Endothelial cell of umbilical vein (primary cell): Measurements from ENCODE around the gene SFRP2. TPM values are rescaled to one million over a fixed set of nuclear protein-coding genes. Genes with fewer than 3 reads are reported as not detected.

Experiments
- BruUV-seq: library from RNA; stranded (reverse); fragments of 400-500 nt; replicated peaks from 2 replicates; lab custom pipeline; 2021; lab: Mats Ljungman, UMichigan
- CTCF ChIA-PET: fragments of 300-600, 350-600 bp; sonication (Branson Sonifier 250); formaldehyde crosslinking; loops from one replicate; lab custom pipeline; 2021; ENCODE audit warnings: antibody characterized with exemption, inconsistent platforms; lab: Charles Lee
- POLR2A ChIA-PET: fragments of 300-600, 350-600 bp; sonication (Branson Sonifier 250); formaldehyde crosslinking; loops from one replicate; lab custom pipeline; 2021; ENCODE audit warnings: antibody characterized with exemption, inconsistent platforms; lab: Charles Lee
- DNase-seq: peaks from one replicate; pipeline ENCODE4 v3.0.0-alpha.2; 2011; ENCODE audit warnings: low read depth, low spot score
- FAIRE-seq: peaks from 2 replicates; lab custom pipeline; 2011; peaks lifted over from hg19 to GRCh38; lab: Jason Lieb, UNC
- H2AFZ ChIP-seq: 2 replicates; pipeline ENCODE4 v1.6.0; 2012; ENCODE audit warnings: low read depth, low read length, control low read depth, inconsistent platforms
- H3K27ac ChIP-seq: 2 replicates; pipeline ENCODE4 v1.5.1; 2011; ENCODE audit warnings: low read depth, mild to moderate bottlenecking, control low read depth, low read length, moderate library complexity; ENCODE audit not compliant: insufficient read depth
- H3K27me3 ChIP-seq, 2 experiments: 2 replicates each; pipeline versions ENCODE4 v1.6.0 to v1.6.1; 2011; ENCODE audit warnings: low read length in 2 of 2, mixed read lengths in 1 of 2; ENCODE audit not compliant: control insufficient read depth in 2 of 2, insufficient read depth in 2 of 2
- H3K36me3 ChIP-seq, 2 experiments: 2 replicates in 1 of 2; 3 replicates in 1 of 2; pipeline ENCODE4 v1.5.1; 2011; ENCODE audit warnings: low read length in 2 of 2, mild to moderate bottlenecking in 1 of 2, moderate library complexity in 1 of 2; ENCODE audit not compliant: control insufficient read depth in 2 of 2, insufficient read depth in 2 of 2; ENCODE audit errors: extremely low read depth in 1 of 2
- H3K4me1 ChIP-seq: 3 replicates; pipeline ENCODE4 v1.5.1; 2011; ENCODE audit warnings: mild to moderate bottlenecking, low read length; ENCODE audit not compliant: control insufficient read depth, insufficient read depth; ENCODE audit errors: extremely low read depth
- H3K4me2 ChIP-seq: 2 replicates; pipeline ENCODE4 v1.6.1; 2011; ENCODE audit warnings: low read length, control low read depth, mixed read lengths; ENCODE audit not compliant: insufficient read depth
- H3K4me3 ChIP-seq, 3 experiments: fragments of 200-600 bp in 1 of 3; sonication (generic), shearing (Covaris generic) in 1 of 3; replicated peaks in 1 of 3; 2 replicates each; pipeline ENCODE4 v1.5.1; 2011 to 2016; ENCODE audit warnings: control low read depth in 3 of 3, low read length in 3 of 3, mild to moderate bottlenecking in 2 of 3, inconsistent platforms in 1 of 3, low read depth in 1 of 3, moderate library complexity in 1 of 3; ENCODE audit not compliant: insufficient read depth in 1 of 3
- H3K79me2 ChIP-seq: 2 replicates; pipeline ENCODE4 v1.6.0; 2012; ENCODE audit warnings: low read length, inconsistent platforms; ENCODE audit not compliant: control insufficient read depth, insufficient read depth
- H3K9ac ChIP-seq: replicated peaks from 2 replicates; pipeline ENCODE3; 2011; ENCODE audit warnings: low read length, control low read depth; ENCODE audit not compliant: insufficient read depth; ENCODE audit errors: extremely low read depth
- H3K9me1 ChIP-seq: replicated peaks from 3 replicates; pipeline ENCODE4 v1.6.0; 2011; ENCODE audit warnings: mild to moderate bottlenecking, low read length; ENCODE audit not compliant: control insufficient read depth, insufficient read depth; ENCODE audit errors: extremely low read depth
- H3K9me3 ChIP-seq: replicated peaks from 2 replicates; pipeline ENCODE4 v1.5.1; 2012; ENCODE audit warnings: low read length, inconsistent platforms; ENCODE audit not compliant: control insufficient read depth, insufficient read depth
- H4K20me1 ChIP-seq: replicated peaks from 2 replicates; pipeline ENCODE3; 2011; ENCODE audit warnings: mild to moderate bottlenecking, low read length; ENCODE audit not compliant: control insufficient read depth, insufficient read depth; ENCODE audit errors: extremely low read depth
- EZH2 ChIP-seq: IDR thresholded peaks from 2 replicates; pipeline ENCODE4 v1.6.1; 2012; ENCODE audit warnings: borderline replicate concordance, low read depth, mild to moderate bottlenecking, moderate library complexity, low read length, inconsistent platforms; ENCODE audit not compliant: severe bottlenecking
- FOS ChIP-seq: IDR thresholded peaks from 2 replicates; pipeline ENCODE4 v1.6.1; 2011; ENCODE audit warnings: mild to moderate bottlenecking, low read length, moderate library complexity, borderline replicate concordance; ENCODE audit not compliant: insufficient read depth
- GATA2 ChIP-seq: IDR thresholded peaks from 2 replicates; pipeline ENCODE4 v1.7.0; 2011; ENCODE audit warnings: low read depth, mild to moderate bottlenecking, moderate library complexity, mixed read lengths, low read length; ENCODE audit not compliant: insufficient read length, insufficient read depth
- JUN ChIP-seq: IDR thresholded peaks from 2 replicates; pipeline ENCODE4 v1.6.1; 2011; ENCODE audit warnings: borderline replicate concordance, low read depth; ENCODE audit not compliant: insufficient read length, insufficient read depth
- MYC ChIP-seq: IDR thresholded peaks from one replicate; pipeline ENCODE4 v1.6.1; 2011; ENCODE audit warnings: mild to moderate bottlenecking, low read depth, low read length
- POLR2A ChIP-seq: IDR thresholded peaks from 2 replicates; pipeline ENCODE4 v1.6.1; 2012; ENCODE audit warnings: low read depth, mild to moderate bottlenecking, control low read depth, low read length
- POLR2AphosphoS5 ChIP-seq: IDR thresholded peaks from 2 replicates; pipeline ENCODE4 v1.6.1; 2012; ENCODE audit warnings: low read depth, mild to moderate bottlenecking, control low read depth, low read length, moderate library complexity; ENCODE audit not compliant: insufficient read depth
- dilution Hi-C: fragments of 300-500 bp; cut with MboI; formaldehyde crosslinking; loops from one replicate; pipeline ENCODE4 v1.15.0; 2019; ENCODE audit warnings: low sequenced_read_pairs; ENCODE audit not compliant: extremely low pct_ligation_motif_present
- intact Hi-C: fragments of 100-400 bp; cut with micrococcal nuclease; formaldehyde crosslinking; loops from one replicate; pipeline ENCODE4 v1.10.0; 2022
- polyA plus RNA-seq, 4 experiments: library from polyadenylated mRNA; depleted of rRNA in 3 of 4; stranded (reverse) in 3 of 4; unstranded in 1 of 4; fragments of >200 nt; gene quantifications; 2 replicates each; pipeline versions ENCODE4 v1.2.1 to v1.2.3, GENCODE V29; 2011 to 2012; ENCODE audit warnings: missing spikeins in 1 of 4
- total RNA-seq: library from RNA; stranded (reverse); gene quantifications from 2 replicates; pipeline ENCODE4 v1.2.3, GENCODE V29; 2021
- TF ChIP-seq, protein P1 (sequence below), 2 donors: IDR thresholded peaks; 1 replicate in 1 of 2; 2 replicates in 1 of 2; pipeline ENCODE4 v1.5.1; 2011; ENCODE audit warnings: low read length in 2 of 2, mild to moderate bottlenecking in 2 of 2, moderate library complexity in 2 of 2, control low read depth in 1 of 2, inconsistent platforms in 1 of 2, low read depth in 1 of 2; ENCODE audit not compliant: insufficient read depth in 1 of 2; ENCODE audit errors: extremely low read depth in 1 of 2
- TF ChIP-seq, protein P2 (sequence below): IDR thresholded peaks from 2 replicates; pipeline ENCODE4 v1.6.1; 2011; ENCODE audit not compliant: insufficient read depth, insufficient read length

SFRP2 gene
- total and polyA plus RNA-seq, 2 donors (not counting 3 experiments of a cell fraction or from before 2014, with no cell fraction given), result 0.04 TPM; not detected in 1

DNA sequence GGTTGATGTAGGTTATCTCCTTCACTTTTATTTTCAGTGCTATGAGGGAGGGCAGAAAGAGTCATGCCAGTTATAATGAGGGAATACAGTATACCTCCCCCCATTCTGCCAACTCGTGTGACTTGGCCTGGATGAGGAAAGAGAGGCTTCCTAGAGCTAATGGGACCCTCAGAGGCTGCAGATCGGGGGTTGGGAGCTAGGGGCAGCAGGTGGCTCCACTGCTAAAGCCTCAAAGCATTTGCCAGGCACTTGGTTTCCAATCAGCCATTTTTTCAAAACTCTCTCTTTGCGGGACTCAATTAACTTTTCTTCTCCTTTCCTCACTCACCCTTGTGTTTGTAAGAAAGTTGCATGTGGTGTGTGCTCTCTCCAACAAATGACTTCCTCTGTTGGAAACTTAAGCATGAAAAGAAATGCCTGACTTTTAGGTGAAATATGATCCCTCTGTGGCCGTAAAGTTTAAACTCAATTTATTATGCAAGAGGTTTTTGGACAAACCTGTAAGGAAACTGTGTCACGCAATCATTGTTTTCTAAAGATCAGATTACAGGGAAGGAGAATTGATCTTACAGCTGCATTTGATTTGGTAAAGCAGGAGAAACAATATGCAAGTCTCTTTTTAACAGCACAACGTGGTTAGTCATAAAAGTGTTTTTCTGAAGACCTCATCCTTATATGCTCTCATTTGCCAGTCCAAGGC lies 7.0 kb downstream of the SFRP2 start:
- H4K20me1 ChIP-seq, result no peaks in the 10 kb centered on the region
- FAIRE-seq (no peak), DNase-seq (no peak)
- H3K9me1 ChIP-seq, result no peaks in the 10 kb centered on the region
- H3K4me3 ChIP-seq, result no peak overlapping the region
- H2AFZ ChIP-seq, result no peak overlapping the region
- H3K27me3 ChIP-seq, result peaks cover 10 to 16% of the 10 kb centered on the region in 2 experiments
- ChIA-PET POLR2A (no interaction called here), CTCF (interaction anchor here (1.1 kb wide), 1 partner anchor 9 kb away, joined by 3 read pairs; no protein-coding TSS in a partner anchor)
- no peak overlapping the region for H3K4me2 ChIP-seq
- no peak overlapping the region for H3K9ac ChIP-seq
- H3K79me2 ChIP-seq, result no peaks in the 10 kb centered on the region
- H3K36me3 ChIP-seq, result no peaks in the 10 kb centered on the region
- TF ChIP-seq MYC, result no peak
- TF ChIP-seq, protein P1, sequence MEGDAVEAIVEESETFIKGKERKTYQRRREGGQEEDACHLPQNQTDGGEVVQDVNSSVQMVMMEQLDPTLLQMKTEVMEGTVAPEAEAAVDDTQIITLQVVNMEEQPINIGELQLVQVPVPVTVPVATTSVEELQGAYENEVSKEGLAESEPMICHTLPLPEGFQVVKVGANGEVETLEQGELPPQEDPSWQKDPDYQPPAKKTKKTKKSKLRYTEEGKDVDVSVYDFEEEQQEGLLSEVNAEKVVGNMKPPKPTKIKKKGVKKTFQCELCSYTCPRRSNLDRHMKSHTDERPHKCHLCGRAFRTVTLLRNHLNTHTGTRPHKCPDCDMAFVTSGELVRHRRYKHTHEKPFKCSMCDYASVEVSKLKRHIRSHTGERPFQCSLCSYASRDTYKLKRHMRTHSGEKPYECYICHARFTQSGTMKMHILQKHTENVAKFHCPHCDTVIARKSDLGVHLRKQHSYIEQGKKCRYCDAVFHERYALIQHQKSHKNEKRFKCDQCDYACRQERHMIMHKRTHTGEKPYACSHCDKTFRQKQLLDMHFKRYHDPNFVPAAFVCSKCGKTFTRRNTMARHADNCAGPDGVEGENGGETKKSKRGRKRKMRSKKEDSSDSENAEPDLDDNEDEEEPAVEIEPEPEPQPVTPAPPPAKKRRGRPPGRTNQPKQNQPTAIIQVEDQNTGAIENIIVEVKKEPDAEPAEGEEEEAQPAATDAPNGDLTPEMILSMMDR (IDR thresholded peaks at IDR 0.05; ENCODE audit: extremely low read depth in 1 of 2, insufficient read depth in 1 of 2, low read depth in 1 of 2, low read length in 2 of 2), result no peak
- no peak for TF ChIP-seq POLR2AphosphoS5
- TF ChIP-seq EZH2, result no peak
- no peak for TF ChIP-seq JUN
- TF ChIP-seq GATA2, result no peak
- TF ChIP-seq POLR2A, result no peak
- TF ChIP-seq FOS, result no peak
- TF ChIP-seq, protein P2, sequence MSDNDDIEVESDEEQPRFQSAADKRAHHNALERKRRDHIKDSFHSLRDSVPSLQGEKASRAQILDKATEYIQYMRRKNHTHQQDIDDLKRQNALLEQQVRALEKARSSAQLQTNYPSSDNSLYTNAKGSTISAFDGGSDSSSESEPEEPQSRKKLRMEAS, result no peak
- no peak overlapping the region for H3K27ac ChIP-seq
- no peaks in the 10 kb centered on the region for H3K9me3 ChIP-seq
- no peaks in the 10 kb centered on the region for H3K4me1 ChIP-seq
- dilution Hi-C loops, result no loop called here
- intact Hi-C loops, result no loop called here
- BruUV-seq, result no TSS peak
